Glutamatergic neuron (in vitro differentiated cells): ENCODE data around the gene RIBC2. TPM values are rescaled to one million over a fixed set of nuclear protein-coding genes. Genes with fewer than 3 reads are reported as not detected.

Experiments used
- DNase-seq: peaks from one replicate; pipeline ENCODE4 v3.0.0; 2022
- H3K27ac Mint-ChIP-seq: one replicate; pipeline ENCODE4 v1.8.0; 2020; ENCODE audit warnings: mild to moderate bottlenecking, mixed read lengths, inconsistent platforms; ENCODE audit not compliant: unreplicated experiment
- H3K27me3 Mint-ChIP-seq: one replicate; pipeline ENCODE4 v1.8.0; 2020; ENCODE audit warnings: mild to moderate bottlenecking, moderate library complexity, mixed read lengths, inconsistent platforms; ENCODE audit not compliant: unreplicated experiment
- H3K36me3 Mint-ChIP-seq: one replicate; pipeline ENCODE4 v1.8.0; 2020; ENCODE audit warnings: mild to moderate bottlenecking, mixed read lengths, inconsistent platforms; ENCODE audit not compliant: unreplicated experiment
- H3K4me1 Mint-ChIP-seq: one replicate; pipeline ENCODE4 v1.8.0; 2020; ENCODE audit warnings: mild to moderate bottlenecking, low read depth, mixed read lengths, inconsistent platforms; ENCODE audit not compliant: unreplicated experiment
- H3K4me3 Mint-ChIP-seq: one replicate; pipeline ENCODE4 v1.8.0; 2020; ENCODE audit warnings: mild to moderate bottlenecking, mixed read lengths, inconsistent platforms; ENCODE audit not compliant: unreplicated experiment
- H3K9me3 Mint-ChIP-seq: one replicate; pipeline ENCODE4 v1.8.0; 2020; ENCODE audit warnings: mild to moderate bottlenecking, moderate library complexity, mixed read lengths, inconsistent platforms; ENCODE audit not compliant: unreplicated experiment
- total RNA-seq: library from RNA; stranded (reverse); fragmentation: NEBNext Ultra II Directional; extraction: Animal tissue kit (Norgen Biotek cat#: 25700); gene quantifications from one replicate; pipeline ENCODE4 v1.2.1, GENCODE V29; 2021; ENCODE audit not compliant: unreplicated experiment
- TF ChIP-seq, protein P1 (sequence below): fragments of 200-600 bp; sonication (generic); IDR thresholded peaks from one replicate; pipeline ENCODE4 v1.5.0; 2021; ENCODE audit not compliant: partially characterized antibody, unreplicated experiment

The RIBC2 gene
- total RNA-seq, 1 donor from 2014 or later = 0.71 TPM

DNA sequence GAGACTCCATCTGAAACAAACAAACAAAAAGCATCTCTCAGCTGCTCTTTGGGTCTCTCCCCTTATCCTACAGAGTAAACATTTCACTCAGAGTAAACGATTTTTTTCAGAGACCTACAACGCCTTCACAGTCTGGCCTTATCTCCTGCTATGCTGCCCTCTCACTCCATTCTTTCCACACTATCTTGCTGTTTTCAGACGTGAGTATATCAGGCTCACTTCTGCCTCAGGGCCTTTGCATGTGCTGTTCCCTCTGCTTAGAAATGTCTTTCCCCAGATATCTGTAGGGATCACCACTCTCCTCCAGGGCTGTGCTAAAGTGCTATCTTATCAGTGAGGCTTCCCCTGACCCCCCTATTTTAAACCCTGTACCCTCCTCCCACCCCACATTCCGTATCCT lies 6.5 kb downstream of the RIBC2 start:
- peak overlapping the region; percentile 10 for H3K4me3 Mint-ChIP-seq
- TF ChIP-seq, protein P1, sequence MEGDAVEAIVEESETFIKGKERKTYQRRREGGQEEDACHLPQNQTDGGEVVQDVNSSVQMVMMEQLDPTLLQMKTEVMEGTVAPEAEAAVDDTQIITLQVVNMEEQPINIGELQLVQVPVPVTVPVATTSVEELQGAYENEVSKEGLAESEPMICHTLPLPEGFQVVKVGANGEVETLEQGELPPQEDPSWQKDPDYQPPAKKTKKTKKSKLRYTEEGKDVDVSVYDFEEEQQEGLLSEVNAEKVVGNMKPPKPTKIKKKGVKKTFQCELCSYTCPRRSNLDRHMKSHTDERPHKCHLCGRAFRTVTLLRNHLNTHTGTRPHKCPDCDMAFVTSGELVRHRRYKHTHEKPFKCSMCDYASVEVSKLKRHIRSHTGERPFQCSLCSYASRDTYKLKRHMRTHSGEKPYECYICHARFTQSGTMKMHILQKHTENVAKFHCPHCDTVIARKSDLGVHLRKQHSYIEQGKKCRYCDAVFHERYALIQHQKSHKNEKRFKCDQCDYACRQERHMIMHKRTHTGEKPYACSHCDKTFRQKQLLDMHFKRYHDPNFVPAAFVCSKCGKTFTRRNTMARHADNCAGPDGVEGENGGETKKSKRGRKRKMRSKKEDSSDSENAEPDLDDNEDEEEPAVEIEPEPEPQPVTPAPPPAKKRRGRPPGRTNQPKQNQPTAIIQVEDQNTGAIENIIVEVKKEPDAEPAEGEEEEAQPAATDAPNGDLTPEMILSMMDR = no peak
- H3K36me3 Mint-ChIP-seq = peaks cover 10% of the 10 kb centered on the region
- H3K27ac Mint-ChIP-seq = no peak overlapping the region
- H3K27me3 Mint-ChIP-seq = peaks cover 7% of the 10 kb centered on the region
- peaks cover 3% of the 10 kb centered on the region for H3K9me3 Mint-ChIP-seq
- no peaks in the 10 kb centered on the region for H3K4me1 Mint-ChIP-seq
- no peak for DNase-seq

DNA sequence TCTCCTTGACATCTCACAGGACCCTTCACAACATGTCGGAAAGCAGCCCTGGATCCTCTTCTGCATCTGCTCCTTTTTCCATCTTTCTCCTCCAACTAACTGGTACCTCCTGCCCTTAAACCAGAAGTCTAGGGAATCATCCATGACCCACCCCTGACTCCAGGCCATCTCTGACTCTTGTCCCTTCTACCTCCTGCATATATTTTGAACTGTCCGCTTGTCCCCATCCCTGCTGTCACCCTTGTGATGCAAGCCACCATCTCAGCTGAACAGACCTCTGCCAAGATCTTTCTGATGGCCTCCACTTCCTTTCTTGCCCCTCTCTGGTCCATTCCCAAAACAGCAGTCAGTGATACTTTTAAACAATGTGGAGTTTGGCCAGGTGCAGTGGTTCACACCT lies 7.0 kb downstream of the RIBC2 start:
- Mint-ChIP-seq H3K27ac (no peak overlapping the region), H3K36me3 (peaks cover 10% of the 10 kb centered on the region), H3K9me3 (peaks cover 3% of the 10 kb centered on the region), H3K4me1 (no peaks in the 10 kb centered on the region), H3K27me3 (peaks cover 7% of the 10 kb centered on the region), H3K4me3 (no peak overlapping the region)
- no peak for DNase-seq
- TF ChIP-seq, protein P1 = no peak

DNA sequence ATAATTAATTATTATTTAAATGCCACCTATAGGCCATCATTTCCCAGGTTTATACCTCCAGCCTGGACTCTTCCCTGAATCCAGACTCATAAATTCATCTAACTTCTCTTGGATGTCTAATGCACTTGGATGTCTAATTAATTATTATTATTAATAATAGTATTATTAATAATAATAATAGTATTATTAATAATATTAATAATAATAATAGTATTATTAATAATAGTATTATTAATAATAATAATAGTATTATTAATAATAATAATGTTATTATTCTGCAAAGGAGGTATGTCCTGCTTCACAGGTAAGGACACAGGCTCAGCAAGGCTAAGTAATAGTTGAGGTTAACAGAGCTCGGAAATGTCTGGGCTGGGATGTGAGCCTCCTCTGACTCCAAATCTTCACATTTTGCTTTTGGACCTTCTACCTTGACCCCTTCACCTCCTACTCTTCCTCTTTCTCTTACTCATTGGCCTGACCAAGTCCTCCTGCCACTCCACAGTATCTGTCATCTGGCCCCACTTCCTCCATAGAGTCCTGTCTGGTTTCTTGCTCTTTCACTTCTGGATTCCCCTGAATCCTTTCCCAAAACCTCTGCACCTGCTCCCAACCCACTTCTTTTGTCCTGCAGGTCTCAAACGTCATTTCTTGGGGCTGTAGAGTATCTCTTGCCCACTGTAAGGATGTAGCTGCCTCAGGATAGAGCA lies 8.0 kb downstream of the RIBC2 start:
- DNase-seq = no peak
- H3K9me3 Mint-ChIP-seq = peaks cover 3% of the 10 kb centered on the region
- peaks cover 7% of the 10 kb centered on the region for H3K27me3 Mint-ChIP-seq
- H3K4me3 Mint-ChIP-seq = no peak overlapping the region
- no peak overlapping the region for H3K27ac Mint-ChIP-seq
- H3K4me1 Mint-ChIP-seq = no peaks in the 10 kb centered on the region
- TF ChIP-seq, protein P1 = no peak
- peaks cover 15% of the 10 kb centered on the region for H3K36me3 Mint-ChIP-seq

DNA sequence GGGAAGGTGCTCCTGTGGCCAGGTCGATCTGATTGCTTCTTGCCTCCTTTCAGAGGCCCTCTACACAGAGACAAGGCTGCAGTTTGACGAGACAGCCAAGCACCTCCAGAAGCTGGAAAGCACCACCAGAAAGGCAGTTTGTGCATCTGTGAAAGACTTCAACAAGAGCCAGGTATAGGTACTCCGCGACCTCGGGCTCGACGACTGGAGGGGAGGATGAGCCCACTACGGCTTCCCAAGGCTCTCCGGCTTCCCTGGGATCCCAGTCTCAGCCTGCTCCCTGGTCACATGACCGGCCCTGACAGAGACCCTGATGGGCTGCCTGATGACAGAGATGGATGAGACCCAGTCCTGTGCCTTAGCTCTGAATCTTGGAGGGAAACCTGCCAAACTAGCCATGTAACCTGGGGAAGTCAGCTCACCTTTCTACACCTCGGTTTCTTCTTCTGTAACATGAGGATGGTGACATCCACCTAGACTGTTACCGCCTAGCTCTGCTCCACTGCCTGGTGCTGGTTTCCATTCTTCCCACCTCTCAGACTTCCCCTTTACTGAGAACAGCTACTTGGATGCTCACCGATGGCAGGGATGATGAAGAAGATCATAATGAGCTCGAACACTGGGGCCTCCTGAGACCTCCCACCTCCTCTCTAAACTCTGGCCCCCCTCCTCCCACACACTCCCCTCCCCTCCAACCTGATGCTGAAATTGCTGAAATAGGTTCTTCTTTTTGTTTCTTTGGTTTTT lies 8.9 kb downstream of the RIBC2 start:
- H3K4me1 Mint-ChIP-seq = no peaks in the 10 kb centered on the region
- H3K27me3 Mint-ChIP-seq = peaks cover 7% of the 10 kb centered on the region
- TF ChIP-seq, protein P1 = no peak
- peaks cover 3% of the 10 kb centered on the region for H3K9me3 Mint-ChIP-seq
- H3K4me3 Mint-ChIP-seq = no peak overlapping the region
- DNase-seq = no peak
- no peak overlapping the region for H3K27ac Mint-ChIP-seq
- peaks cover 15% of the 10 kb centered on the region for H3K36me3 Mint-ChIP-seq

DNA sequence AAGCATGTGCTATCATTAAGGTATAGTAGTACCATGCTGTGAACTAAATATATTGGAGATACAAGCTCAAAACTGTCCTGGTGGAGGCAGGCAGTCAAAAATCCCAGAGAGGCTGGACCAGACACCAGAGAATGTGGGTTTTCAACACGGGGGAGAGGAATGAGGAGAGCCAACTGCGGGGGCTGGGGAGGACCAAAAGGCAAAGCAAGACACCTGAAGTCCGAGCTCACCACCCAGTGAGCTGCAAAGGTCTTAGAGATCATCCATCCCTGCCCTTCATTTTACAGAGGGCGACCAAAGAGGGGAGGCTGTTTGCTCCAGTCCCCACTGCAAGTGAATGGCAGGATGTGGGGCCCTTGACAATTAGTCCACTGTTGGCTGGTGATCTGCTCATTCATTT lies 10.0 kb downstream of the RIBC2 start:
- no peaks in the 10 kb centered on the region for H3K4me1 Mint-ChIP-seq
- H3K27ac Mint-ChIP-seq = no peak overlapping the region
- H3K9me3 Mint-ChIP-seq = peaks cover 4% of the 10 kb centered on the region
- no peak overlapping the region for H3K4me3 Mint-ChIP-seq
- peaks cover 15% of the 10 kb centered on the region for H3K36me3 Mint-ChIP-seq
- DNase-seq = no peak
- peaks cover 9% of the 10 kb centered on the region for H3K27me3 Mint-ChIP-seq
- TF ChIP-seq, protein P1 = no peak
